Ovary (tissue), 3 donors: ENCODE results near the gene ARIH1.

Experiments used
- EP300 ChIP-seq: sonication (generic); formaldehyde crosslinking; IDR thresholded peaks from one replicate; pipeline ENCODE4 v1.6.1; 2017; ENCODE audit warnings: antibody characterized with exemption
- POLR2A ChIP-seq: fragments of 450-650 bp; IDR thresholded peaks from one replicate; pipeline ENCODE4 v1.6.1; 2017; ENCODE audit warnings: antibody characterized with exemption, mild to moderate bottlenecking, moderate library complexity
- TF ChIP-seq, protein P1 (sequence below), 3 donors: fragments of 450-650 bp in 2 of 3; fragments of 200-600 bp in 1 of 3; IDR thresholded peaks; one replicate each; pipeline versions ENCODE4 v1.5.1 to v1.8.0; 2016 to 2022; ENCODE audit warnings: antibody characterized with exemption in 3 of 3, mild to moderate bottlenecking in 1 of 3
- donor health status: DM: no; HTN: no; CAD: no.

DNA sequence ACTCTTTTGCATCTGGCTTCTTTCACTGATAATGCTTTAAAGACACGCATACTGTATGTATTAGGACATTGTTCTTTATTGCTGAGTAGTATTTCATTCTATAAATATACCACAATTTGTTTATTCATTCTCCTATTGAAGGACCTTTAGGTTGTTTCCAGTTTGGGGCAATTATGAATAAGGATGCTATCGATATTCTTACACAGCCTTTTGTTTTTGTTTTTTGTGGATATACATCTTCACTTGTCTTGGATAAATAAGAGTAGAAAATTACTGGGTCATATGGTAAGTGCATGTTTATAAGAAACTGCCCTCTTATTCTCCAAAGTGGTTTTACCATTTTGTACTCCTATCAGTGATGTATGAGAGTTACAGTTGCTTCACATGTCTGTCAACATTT, 118.5 kb downstream of the ARIH1 start:
- TF ChIP-seq, protein P1, sequence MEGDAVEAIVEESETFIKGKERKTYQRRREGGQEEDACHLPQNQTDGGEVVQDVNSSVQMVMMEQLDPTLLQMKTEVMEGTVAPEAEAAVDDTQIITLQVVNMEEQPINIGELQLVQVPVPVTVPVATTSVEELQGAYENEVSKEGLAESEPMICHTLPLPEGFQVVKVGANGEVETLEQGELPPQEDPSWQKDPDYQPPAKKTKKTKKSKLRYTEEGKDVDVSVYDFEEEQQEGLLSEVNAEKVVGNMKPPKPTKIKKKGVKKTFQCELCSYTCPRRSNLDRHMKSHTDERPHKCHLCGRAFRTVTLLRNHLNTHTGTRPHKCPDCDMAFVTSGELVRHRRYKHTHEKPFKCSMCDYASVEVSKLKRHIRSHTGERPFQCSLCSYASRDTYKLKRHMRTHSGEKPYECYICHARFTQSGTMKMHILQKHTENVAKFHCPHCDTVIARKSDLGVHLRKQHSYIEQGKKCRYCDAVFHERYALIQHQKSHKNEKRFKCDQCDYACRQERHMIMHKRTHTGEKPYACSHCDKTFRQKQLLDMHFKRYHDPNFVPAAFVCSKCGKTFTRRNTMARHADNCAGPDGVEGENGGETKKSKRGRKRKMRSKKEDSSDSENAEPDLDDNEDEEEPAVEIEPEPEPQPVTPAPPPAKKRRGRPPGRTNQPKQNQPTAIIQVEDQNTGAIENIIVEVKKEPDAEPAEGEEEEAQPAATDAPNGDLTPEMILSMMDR (IDR thresholded peaks at IDR 0.05), result no peak
- no peak for TF ChIP-seq POLR2A
- no peak for TF ChIP-seq EP300
